ENCODE measurements around the gene DIP2C.
"Not testable (repeated sequence)": the region's sequence is repeated elsewhere in the genome, so short reads cannot be mapped to it uniquely, and the experiment has no call there.

Gene DIP2C

GRCh38 chr10:269440-270074 is 419.9 kb downstream of the DIP2C start:
- Mint-ChIP-seq H3K27me3 (no peaks in the 10 kb centered on the region), H3K4me1 (ENCODE audit: low read depth) (no peaks in the 10 kb centered on the region), H3K9me3 (no peaks in the 10 kb centered on the region), H3K4me3 (no peak overlapping the region), H3K27ac (no peak overlapping the region), H3K36me3 (ENCODE audit: low read depth) (no peaks in the 10 kb centered on the region)

- Mint-ChIP-seq H3K27ac (no peak overlapping the region), H3K36me3 (ENCODE audit: low read depth) (no peaks in the 10 kb centered on the region), H3K9me3 (no peaks in the 10 kb centered on the region), H3K27me3 (no peaks in the 10 kb centered on the region), H3K4me1 (ENCODE audit: low read depth) (no peaks in the 10 kb centered on the region), H3K4me3 (no peak overlapping the region)
These were observed 421.8 kb downstream of the DIP2C start for GRCh38 chr10:267705-268104.

- H3K4me1 Mint-ChIP-seq (ENCODE audit: low read depth), result no peaks in the 10 kb centered on the region
- H3K27me3 Mint-ChIP-seq, result no peaks in the 10 kb centered on the region
- H3K27ac Mint-ChIP-seq, result no peak overlapping the region
- H3K9me3 Mint-ChIP-seq, result no peaks in the 10 kb centered on the region
- H3K36me3 Mint-ChIP-seq (ENCODE audit: low read depth), result no peaks in the 10 kb centered on the region
- H3K4me3 Mint-ChIP-seq, result no peak overlapping the region
These were observed 422.5 kb downstream of the DIP2C start for GRCh38 chr10:266974-267425.

GRCh38 chr10:265816-266588 is 423.5 kb downstream of the DIP2C start:
- not testable (repeated sequence) for H3K27me3 Mint-ChIP-seq; H3K9me3 Mint-ChIP-seq; H3K36me3 Mint-ChIP-seq (ENCODE audit: low read depth); H3K4me3 Mint-ChIP-seq; H3K27ac Mint-ChIP-seq; H3K4me1 Mint-ChIP-seq (ENCODE audit: low read depth)

GRCh38 chr10:265074-265440 is 424.4 kb downstream of the DIP2C start:
- H3K4me3 Mint-ChIP-seq; H3K27ac Mint-ChIP-seq; H3K27me3 Mint-ChIP-seq; H3K36me3 Mint-ChIP-seq (ENCODE audit: low read depth); H3K9me3 Mint-ChIP-seq; H3K4me1 Mint-ChIP-seq (ENCODE audit: low read depth): not testable (repeated sequence)

- H3K9me3 Mint-ChIP-seq; H3K4me3 Mint-ChIP-seq; H3K4me1 Mint-ChIP-seq (ENCODE audit: low read depth); H3K36me3 Mint-ChIP-seq (ENCODE audit: low read depth); H3K27ac Mint-ChIP-seq; H3K27me3 Mint-ChIP-seq: not testable (repeated sequence)
These were observed 425.1 kb downstream of the DIP2C start for GRCh38 chr10:264160-265073.

- no peaks in the 10 kb centered on the region for H3K27me3 Mint-ChIP-seq
- H3K9me3 Mint-ChIP-seq, result no peaks in the 10 kb centered on the region
- no peak overlapping the region for H3K27ac Mint-ChIP-seq
- H3K4me3 Mint-ChIP-seq, result no peak overlapping the region
- H3K4me1 Mint-ChIP-seq (ENCODE audit: low read depth), result no peaks in the 10 kb centered on the region
- no peaks in the 10 kb centered on the region for H3K36me3 Mint-ChIP-seq (ENCODE audit: low read depth)
These were observed 428.5 kb downstream of the DIP2C start for GRCh38 chr10:260819-261429.

- Mint-ChIP-seq H3K27ac (no peak overlapping the region), H3K4me3 (no peak overlapping the region), H3K4me1 (ENCODE audit: low read depth) (no peaks in the 10 kb centered on the region), H3K9me3 (no peaks in the 10 kb centered on the region), H3K36me3 (ENCODE audit: low read depth) (peaks cover 56% of the 10 kb centered on the region), H3K27me3 (no peaks in the 10 kb centered on the region)
These were observed 437.4 kb downstream of the DIP2C start for GRCh38 chr10:251982-252582.

GRCh38 chr10:248307-248706 is 441.2 kb downstream of the DIP2C start:
- H3K36me3 Mint-ChIP-seq (ENCODE audit: low read depth), result peaks cover 70% of the 10 kb centered on the region
- H3K4me1 Mint-ChIP-seq (ENCODE audit: low read depth), result no peaks in the 10 kb centered on the region
- H3K4me3 Mint-ChIP-seq, result no peak overlapping the region
- H3K9me3 Mint-ChIP-seq, result no peaks in the 10 kb centered on the region
- no peak overlapping the region for H3K27ac Mint-ChIP-seq
- no peaks in the 10 kb centered on the region for H3K27me3 Mint-ChIP-seq

GRCh38 chr10:247480-247879 is 442.0 kb downstream of the DIP2C start:
- no peak overlapping the region for H3K27ac Mint-ChIP-seq
- no peak overlapping the region for H3K4me3 Mint-ChIP-seq
- peaks cover 67% of the 10 kb centered on the region for H3K36me3 Mint-ChIP-seq (ENCODE audit: low read depth)

GRCh38 chr10:246431-246830 is 443.0 kb downstream of the DIP2C start:
- Mint-ChIP-seq H3K27me3 (no peaks in the 10 kb centered on the region), H3K4me1 (ENCODE audit: low read depth) (no peaks in the 10 kb centered on the region), H3K27ac (no peak overlapping the region), H3K9me3 (no peaks in the 10 kb centered on the region), H3K4me3 (no peak overlapping the region), H3K36me3 (ENCODE audit: low read depth) (peaks cover 56% of the 10 kb centered on the region)

More at GRCh38 chr10:247480-247879, 442.0 kb downstream of the DIP2C start:
- no peaks in the 10 kb centered on the region for H3K9me3 Mint-ChIP-seq
- no peaks in the 10 kb centered on the region for H3K4me1 Mint-ChIP-seq (ENCODE audit: low read depth)
- H3K27me3 Mint-ChIP-seq, result no peaks in the 10 kb centered on the region

- Mint-ChIP-seq H3K36me3 (ENCODE audit: low read depth) (peaks cover 46% of the 10 kb centered on the region), H3K27ac (no peak overlapping the region), H3K9me3 (no peaks in the 10 kb centered on the region), H3K27me3 (no peaks in the 10 kb centered on the region), H3K4me1 (ENCODE audit: low read depth) (no peaks in the 10 kb centered on the region), H3K4me3 (no peak overlapping the region)
These were observed 445.2 kb downstream of the DIP2C start for GRCh38 chr10:244227-244626.

- Mint-ChIP-seq H3K4me3 (no peak overlapping the region), H3K4me1 (ENCODE audit: low read depth) (no peaks in the 10 kb centered on the region), H3K9me3 (no peaks in the 10 kb centered on the region), H3K27me3 (no peaks in the 10 kb centered on the region), H3K36me3 (ENCODE audit: low read depth) (peaks cover 28% of the 10 kb centered on the region), H3K27ac (no peak overlapping the region)
These were observed 447.4 kb downstream of the DIP2C start for GRCh38 chr10:241966-242643.

- Mint-ChIP-seq H3K4me3 (no peak overlapping the region), H3K27me3 (no peaks in the 10 kb centered on the region), H3K27ac (no peak overlapping the region), H3K36me3 (ENCODE audit: low read depth) (peaks cover 26% of the 10 kb centered on the region), H3K4me1 (ENCODE audit: low read depth) (no peaks in the 10 kb centered on the region), H3K9me3 (no peaks in the 10 kb centered on the region)
These were observed 448.0 kb downstream of the DIP2C start for GRCh38 chr10:241451-241850.
